ENCODE results near the gene IFT57.

IFT57 gene

GRCh38 chr3:108200024-108200423 is 22.2 kb downstream of the IFT57 start:
- no peak for TF ChIP-seq ZNF513 (tag by site-specific recombination; IDR thresholded peaks at IDR 0.05)
- no peak for TF ChIP-seq ZNF391 (tag by site-specific recombination; IDR thresholded peaks at IDR 0.05; ENCODE audit: borderline replicate concordance, low read depth)
- no peak for TF ChIP-seq YY1 (tag by site-specific recombination; IDR thresholded peaks at IDR 0.05)
- TF ChIP-seq ZNF112 (tag by site-specific recombination; IDR thresholded peaks at IDR 0.05), result no peak
- no peak for TF ChIP-seq ZNF639 (tag by site-specific recombination; IDR thresholded peaks at IDR 0.05)
- TF ChIP-seq MYNN (tag by site-specific recombination; IDR thresholded peaks at IDR 0.05; ENCODE audit: borderline replicate concordance), result no peak
- no peak for TF ChIP-seq ZNF133 (tag by site-specific recombination; IDR thresholded peaks at IDR 0.05)
- TF ChIP-seq ZBTB11 (tag by site-specific recombination; conservative IDR thresholded peaks at IDR 0.05; ENCODE audit: low read depth), result no peak
- TF ChIP-seq ZNF138 (tag by site-specific recombination; IDR thresholded peaks at IDR 0.05; ENCODE audit: borderline replicate concordance), result no peak
- Histone ChIP-seq H3K36me3 (ENCODE audit: control insufficient read depth in 2 of 2, insufficient read depth in 1 of 2, low read length in 2 of 2) (peaks cover 0 to 9% of the 10 kb centered on the region in 2 experiments; a peak in 1 of 3 replicates), H3K9me3 (ENCODE audit: control insufficient read depth, insufficient read depth, low read depth, low read length) (no peaks in the 10 kb centered on the region), H3K4me1 (ENCODE audit: control insufficient read depth, insufficient read depth, low read length) (no peaks in the 10 kb centered on the region), H3K4me3 (ENCODE audit: low read depth, low read length) (no peak overlapping the region), H3K27ac (ENCODE audit: extremely low read depth, low read depth, low read length) (no peak overlapping the region)
- ChIA-PET POLR2A (no interaction called here), CTCF (interaction anchor here (0.6 kb wide), 1 partner anchor 529 kb away, joined by 8 read pairs; no protein-coding TSS in a partner anchor)

- no peaks in the 10 kb centered on the region for H3K4me1 ChIP-seq (ENCODE audit: control insufficient read depth, insufficient read depth, low read length)
- H3K27ac ChIP-seq (ENCODE audit: extremely low read depth, low read depth, low read length), result no peak overlapping the region
- ChIA-PET POLR2A (no interaction called here), CTCF (no interaction called here)
- H3K4me3 ChIP-seq (ENCODE audit: low read depth, low read length), result no peak overlapping the region
- TF ChIP-seq ZNF155 (tag by site-specific recombination; IDR thresholded peaks at IDR 0.05), result no peak
- TF ChIP-seq YY1 (tag by site-specific recombination; IDR thresholded peaks at IDR 0.05), result no peak
- H3K36me3 ChIP-seq (ENCODE audit: control insufficient read depth in 2 of 2, insufficient read depth in 1 of 2, low read length in 2 of 2), result peaks cover 0 to 27% of the 10 kb centered on the region in 2 experiments; a peak in 2 of 3 replicates
- no peaks in the 10 kb centered on the region for H3K9me3 ChIP-seq (ENCODE audit: control insufficient read depth, insufficient read depth, low read depth, low read length)
These were observed 30.8 kb downstream of the IFT57 start for GRCh38 chr3:108191394-108191793.

GRCh38 chr3:108190346-108190745 is 31.9 kb downstream of the IFT57 start:
- Histone ChIP-seq H3K36me3 (ENCODE audit: control insufficient read depth in 2 of 2, insufficient read depth in 1 of 2, low read length in 2 of 2) (peaks cover 0 to 27% of the 10 kb centered on the region in 2 experiments; a peak in 2 of 3 replicates), H3K27ac (ENCODE audit: extremely low read depth, low read depth, low read length) (no peak overlapping the region), H3K4me1 (ENCODE audit: control insufficient read depth, insufficient read depth, low read length) (no peaks in the 10 kb centered on the region), H3K4me3 (ENCODE audit: low read depth, low read length) (no peak overlapping the region), H3K9me3 (ENCODE audit: control insufficient read depth, insufficient read depth, low read depth, low read length) (no peaks in the 10 kb centered on the region)
- TF ChIP-seq ZNF169 (tag by site-specific recombination; IDR thresholded peaks at IDR 0.05), result no peak
- no peak for TF ChIP-seq ZNF266 (tag by site-specific recombination; IDR thresholded peaks at IDR 0.05; ENCODE audit: low read depth)
- no peak for TF ChIP-seq ZNF555 (tag by site-specific recombination; conservative IDR thresholded peaks at IDR 0.05)
- TF ChIP-seq ZBTB17 (tag by site-specific recombination; IDR thresholded peaks at IDR 0.05), result no peak
- TF ChIP-seq ZNF561 (tag by site-specific recombination; IDR thresholded peaks at IDR 0.05; ENCODE audit: borderline replicate concordance), result no peak
- ChIA-PET CTCF (no interaction called here), POLR2A (no interaction called here)

All from HEK293 (cell line).